CD14-positive monocyte (primary cell): Measurements from ENCODE around the gene EXOC4. TPM values are rescaled to one million over a fixed set of nuclear protein-coding genes. Genes with fewer than 3 reads are reported as not detected.

Experiments
- DNase-seq, 3 donors: peaks; one replicate each; pipeline ENCODE4 v3.0.0-alpha.2; 2011 to 2022
- H2AFZ ChIP-seq: 2 replicates; pipeline ENCODE4 v1.6.0; 2012; ENCODE audit warnings: mild to moderate bottlenecking, low read depth, low read length, inconsistent platforms; ENCODE audit not compliant: insufficient read depth, poor library complexity, severe bottlenecking
- H3K27ac ChIP-seq, 2 donors: 1 replicate in 1 of 2; 2 replicates in 1 of 2; pipeline ENCODE4 v1.5.1; 2012 to 2013; ENCODE audit warnings: low read length in 2 of 2, control low read depth in 1 of 2, inconsistent platforms in 1 of 2, low read depth in 1 of 2, mild to moderate bottlenecking in 1 of 2
- H3K27me3 ChIP-seq, 2 donors: one replicate each; pipeline versions ENCODE4 v1.6.0 to v1.6.1; 2011 to 2013; ENCODE audit warnings: low read length in 2 of 2; ENCODE audit not compliant: control insufficient read depth in 2 of 2, insufficient read depth in 2 of 2
- H3K36me3 ChIP-seq, 2 donors: replicated peaks in 1 of 2; 1 replicate in 1 of 2; 2 replicates in 1 of 2; pipeline versions ENCODE4 v1.5.1 to v1.6.1; 2012 to 2013; ENCODE audit warnings: low read length in 2 of 2, control low read depth in 1 of 2, inconsistent platforms in 1 of 2, mild to moderate bottlenecking in 1 of 2; ENCODE audit not compliant: insufficient read depth in 2 of 2, control insufficient read depth in 1 of 2
- H3K4me1 ChIP-seq, 2 donors: 1 replicate in 1 of 2; 2 replicates in 1 of 2; pipeline versions ENCODE4 v1.5.1 to v1.6.1; 2012 to 2013; ENCODE audit warnings: low read length in 2 of 2, control low read depth in 1 of 2, inconsistent platforms in 1 of 2, mild to moderate bottlenecking in 1 of 2, moderate library complexity in 1 of 2; ENCODE audit not compliant: insufficient read depth in 2 of 2, control insufficient read depth in 1 of 2
- H3K4me2 ChIP-seq: replicated peaks from 2 replicates; pipeline ENCODE3; 2012; ENCODE audit warnings: low read length, moderate library complexity, mild to moderate bottlenecking; ENCODE audit not compliant: poor library complexity, severe bottlenecking; ENCODE audit errors: extremely low read depth
- H3K4me3 ChIP-seq, 3 experiments: fragments of 200-600 bp in 1 of 3; sonication (generic) in 1 of 3; replicated peaks in 1 of 3; 1 replicate in 2 of 3; 2 replicates in 1 of 3; pipeline ENCODE4 v1.5.1; 2011 to 2013; ENCODE audit warnings: low read length in 3 of 3, mild to moderate bottlenecking in 3 of 3, control low read depth in 2 of 3, low read depth in 2 of 3, inconsistent platforms in 1 of 3, moderate library complexity in 1 of 3
- H3K79me2 ChIP-seq: 2 replicates; pipeline ENCODE4 v1.6.0; 2012; ENCODE audit warnings: mild to moderate bottlenecking, control low read depth, inconsistent platforms, low read length, moderate library complexity; ENCODE audit not compliant: insufficient read depth
- H3K9ac ChIP-seq: 2 replicates; pipeline ENCODE4 v1.6.0; 2017; ENCODE audit warnings: low read length, mild to moderate bottlenecking; ENCODE audit not compliant: insufficient read depth, poor library complexity, severe bottlenecking
- H3K9me3 ChIP-seq, 2 donors: replicated peaks in 1 of 2; 1 replicate in 1 of 2; 2 replicates in 1 of 2; pipeline versions ENCODE4 v1.5.1 to v1.6.1; 2012 to 2013; ENCODE audit warnings: low read length in 2 of 2, control low read depth in 1 of 2; ENCODE audit not compliant: control insufficient read depth in 1 of 2, insufficient read depth in 1 of 2
- H4K20me1 ChIP-seq: 2 replicates; pipeline ENCODE4 v1.6.0; 2012; ENCODE audit warnings: mild to moderate bottlenecking, low read length, control low read depth, moderate library complexity; ENCODE audit not compliant: insufficient read depth
- H3K27ac Mint-ChIP-seq, 7 donors: one replicate each; pipeline ENCODE4 v1.8.0; 2020; ENCODE audit warnings: mild to moderate bottlenecking in 7 of 7, mixed read lengths in 7 of 7, moderate library complexity in 6 of 7, inconsistent platforms in 2 of 7
- H3K27me3 Mint-ChIP-seq, 3 donors: one replicate each; pipeline ENCODE4 v1.8.0; 2021 to 2022; ENCODE audit warnings: low read depth in 3 of 3, mild to moderate bottlenecking in 3 of 3, mixed read lengths in 3 of 3, moderate library complexity in 3 of 3, inconsistent platforms in 1 of 3
- H3K36me3 Mint-ChIP-seq, 2 donors: one replicate each; pipeline ENCODE4 v1.8.0; 2020; ENCODE audit warnings: mixed read lengths in 2 of 2, inconsistent platforms in 1 of 2, mild to moderate bottlenecking in 1 of 2
- H3K4me1 Mint-ChIP-seq: one replicate; pipeline ENCODE4 v1.8.0; 2020; ENCODE audit warnings: mild to moderate bottlenecking, mixed read lengths
- H3K4me3 Mint-ChIP-seq, 2 donors: one replicate each; pipeline ENCODE4 v1.8.0; 2020; ENCODE audit warnings: mild to moderate bottlenecking in 2 of 2, mixed read lengths in 2 of 2, moderate library complexity in 1 of 2
- H3K9me3 Mint-ChIP-seq, 7 donors: one replicate each; pipeline ENCODE4 v1.8.0; 2020 to 2022; ENCODE audit warnings: mixed read lengths in 7 of 7, mild to moderate bottlenecking in 6 of 7, moderate library complexity in 6 of 7, inconsistent platforms in 2 of 7
- CTCF ChIP-seq: fragments of 200-600 bp; IDR thresholded peaks from one replicate; pipeline ENCODE4 v1.8.0; 2022; ENCODE audit warnings: antibody characterized with exemption, mild to moderate bottlenecking
- WGBS: methylation state at CpG from one replicate; pipeline ENCODE4 v1.1.5; 2013; ENCODE audit warnings: missing lambda C conversion rate; ENCODE audit not compliant: insufficient coverage; 5-methylcytosine and 5-hydroxymethylcytosine counted together
- intact Hi-C, 2 donors: fragments of 100-400 bp; cut with micrococcal nuclease; formaldehyde crosslinking; loops; one replicate each; pipeline versions ENCODE4 v1.15.0 to v1.15.1; 2023
- polyA plus RNA-seq, 3 donors: library from polyadenylated mRNA; depleted of rRNA in 1 of 3; unstranded in 2 of 3; stranded (reverse) in 1 of 3; fragments of 300-500 nt in 2 of 3; fragments of >200 nt in 1 of 3; fragmentation: Illumina TruSeq in 2 of 3; gene quantifications; 1 replicate in 2 of 3; 2 replicates in 1 of 3; pipeline ENCODE4 v1.2.3, GENCODE V29; 2012 to 2021

The EXOC4 gene
- polyA plus RNA-seq, 3 donors = 20.6 to 22.3 (median 22.3) TPM

GRCh38 chr7:133830081-133830480, 577.2 kb downstream of the EXOC4 start:
- TF ChIP-seq CTCF = no peak
- H4K20me1 ChIP-seq = no peaks in the 10 kb centered on the region
- no peak overlapping the region for H3K4me3 Mint-ChIP-seq
- no peak overlapping the region for H3K9ac ChIP-seq
- H3K4me3 ChIP-seq = no peak overlapping the region
- H3K9me3 Mint-ChIP-seq = peaks cover 9 to 16% (median 12%) of the 10 kb centered on the region in 7 donors
- H3K27me3 Mint-ChIP-seq = no peaks in the 10 kb centered on the region
- H3K36me3 ChIP-seq = no peaks in the 10 kb centered on the region
- H3K4me2 ChIP-seq = no peak overlapping the region
- no peak overlapping the region for H3K27ac ChIP-seq
- no peak for DNase-seq
- intact Hi-C loops = no loop called here
- 97% methylated on average over 5 of the region's 6 CpGs for WGBS
- peaks cover 16 to 28% of the 10 kb centered on the region in 2 donors for H3K36me3 Mint-ChIP-seq
- peaks cover 5% of the 10 kb centered on the region in 2 donors for H3K9me3 ChIP-seq
- no peaks in the 10 kb centered on the region for H3K79me2 ChIP-seq
- H3K4me1 ChIP-seq = no peaks in the 10 kb centered on the region
- no peak overlapping the region for H3K27ac Mint-ChIP-seq
- no peaks in the 10 kb centered on the region for H3K4me1 Mint-ChIP-seq
- no peaks in the 10 kb centered on the region for H3K27me3 ChIP-seq
- H2AFZ ChIP-seq = no peak overlapping the region

- no CpG with 5 or more reads among the region's 3 CpGs for WGBS
- no peaks in the 10 kb centered on the region for H3K4me1 Mint-ChIP-seq
- intact Hi-C loops = no loop called here
- H3K27ac Mint-ChIP-seq = no peak overlapping the region
- Histone ChIP-seq H3K9ac (no peak overlapping the region), H3K79me2 (no peaks in the 10 kb centered on the region), H3K4me3 (no peak overlapping the region), H3K4me2 (no peak overlapping the region), H3K4me1 (no peaks in the 10 kb centered on the region), H2AFZ (no peak overlapping the region), H3K27me3 (no peaks in the 10 kb centered on the region), H4K20me1 (no peaks in the 10 kb centered on the region), H3K9me3 (peaks cover 5% of the 10 kb centered on the region in 2 donors), H3K36me3 (no peaks in the 10 kb centered on the region), H3K27ac (no peak overlapping the region)
- no peaks in the 10 kb centered on the region for H3K27me3 Mint-ChIP-seq
- H3K4me3 Mint-ChIP-seq = no peak overlapping the region
- TF ChIP-seq CTCF = no peak
- peaks cover 5 to 18% of the 10 kb centered on the region in 2 donors for H3K36me3 Mint-ChIP-seq
- DNase-seq = no peak
- H3K9me3 Mint-ChIP-seq = peaks cover 2 to 10% (median 7%) of the 10 kb centered on the region in 7 donors
Measured at GRCh38 chr7:133836666-133837065, 583.8 kb downstream of the EXOC4 start.
